NCI-H2029 treated with DMSO at 0.1 percent for 48 hours (cell line): ENCODE results near the gene TEF.

Experiments
- DNase-seq: peaks from one replicate; lab custom pipeline; 2025; lab: John Stamatoyannopoulos, UW

The TEF gene

GRCh38 chr22:41354979-41355378 lies 26.8 kb upstream of the TEF start:
- no peak for DNase-seq

DNA sequence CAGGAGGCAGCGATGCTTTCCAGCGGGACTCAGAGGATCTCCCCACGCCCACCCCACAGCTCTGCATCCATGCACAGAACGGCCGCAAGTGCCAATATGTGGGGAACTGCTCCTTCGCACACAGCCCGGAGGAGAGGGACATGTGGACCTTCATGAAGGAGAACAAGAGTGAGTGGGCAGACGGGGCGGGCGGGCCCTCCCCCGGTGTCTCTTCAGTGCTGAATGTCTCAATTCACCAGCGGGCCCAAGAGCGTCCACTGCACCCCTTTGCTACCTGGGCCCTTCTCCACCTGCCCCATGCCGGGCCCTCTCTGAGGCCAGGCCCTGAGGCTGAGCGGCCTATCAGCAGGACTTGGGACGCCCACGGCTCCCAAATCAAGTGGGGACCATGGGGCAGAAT lies 25.8 kb upstream of the TEF start:
- DNase-seq = no peak

DNA sequence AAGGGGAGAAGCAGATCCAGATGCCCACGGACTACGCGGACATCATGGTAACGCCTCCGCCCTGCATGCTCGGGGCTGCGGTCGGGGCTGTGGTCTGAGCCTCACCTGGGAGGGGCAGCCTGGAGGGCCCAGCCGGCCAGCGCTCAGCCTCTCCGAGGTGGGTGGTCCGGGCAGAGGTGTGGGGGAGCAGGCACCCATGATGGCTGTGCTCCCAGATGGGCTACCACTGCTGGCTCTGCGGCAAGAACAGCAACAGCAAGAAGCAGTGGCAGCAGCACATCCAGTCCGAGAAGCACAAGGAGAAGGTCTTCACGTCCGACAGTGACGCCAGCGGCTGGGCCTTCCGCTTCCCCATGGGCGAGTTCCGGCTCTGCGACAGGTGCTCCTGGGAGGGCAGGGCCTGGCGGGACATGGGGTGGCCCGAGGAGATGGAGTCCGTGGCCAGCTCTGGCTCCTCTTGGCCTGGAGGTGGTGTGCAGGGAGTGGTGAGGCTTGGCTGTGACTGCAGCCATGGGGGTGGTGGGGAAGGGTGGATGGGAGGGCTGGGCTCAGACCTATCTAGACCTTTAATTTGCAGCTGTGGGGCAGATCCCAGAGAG lies 25.2 kb upstream of the TEF start:
- DNase-seq = no peak

DNA sequence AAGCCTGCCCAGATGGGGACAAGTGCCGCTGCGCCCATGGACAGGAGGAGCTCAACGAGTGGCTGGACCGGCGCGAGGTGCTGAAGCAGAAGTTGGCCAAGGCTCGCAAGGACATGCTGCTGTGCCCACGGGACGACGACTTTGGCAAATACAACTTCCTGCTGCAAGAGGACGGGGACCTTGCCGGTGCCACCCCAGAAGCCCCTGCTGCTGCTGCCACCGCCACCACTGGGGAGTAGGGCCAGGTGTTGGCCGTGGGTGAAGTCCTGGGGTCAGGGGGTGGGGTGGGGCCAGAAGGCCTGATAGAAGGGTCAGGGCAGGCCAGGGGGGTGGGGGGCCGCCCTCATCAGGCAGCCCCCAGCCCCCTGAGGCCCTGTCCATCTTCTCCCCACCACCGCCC lies 24.6 kb upstream of the TEF start:
- DNase-seq = no peak

- DNase-seq = no peak
Observed at GRCh38 chr22:41358927-41359326, 22.8 kb upstream of the TEF start.

DNA sequence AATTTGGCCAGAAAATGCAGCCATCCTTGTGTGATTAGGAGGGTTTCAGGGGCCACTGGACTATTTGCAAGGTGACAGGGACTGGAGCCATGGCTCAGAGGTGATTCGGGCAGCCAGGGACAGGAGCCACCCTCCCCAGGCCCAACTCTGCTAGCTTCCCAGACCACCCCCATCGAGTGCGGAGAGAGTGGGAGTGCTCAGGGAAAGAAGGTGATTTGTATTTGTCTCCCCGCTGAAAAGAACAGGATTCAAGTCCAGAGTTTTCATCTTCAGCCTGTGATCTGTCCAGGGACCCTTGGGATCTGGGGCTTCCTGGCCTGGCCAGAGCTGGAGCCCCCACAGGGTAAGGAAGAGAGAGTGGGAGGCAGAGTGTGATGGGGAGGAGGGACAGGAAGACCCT lies 22.4 kb upstream of the TEF start:
- DNase-seq = no peak

DNA sequence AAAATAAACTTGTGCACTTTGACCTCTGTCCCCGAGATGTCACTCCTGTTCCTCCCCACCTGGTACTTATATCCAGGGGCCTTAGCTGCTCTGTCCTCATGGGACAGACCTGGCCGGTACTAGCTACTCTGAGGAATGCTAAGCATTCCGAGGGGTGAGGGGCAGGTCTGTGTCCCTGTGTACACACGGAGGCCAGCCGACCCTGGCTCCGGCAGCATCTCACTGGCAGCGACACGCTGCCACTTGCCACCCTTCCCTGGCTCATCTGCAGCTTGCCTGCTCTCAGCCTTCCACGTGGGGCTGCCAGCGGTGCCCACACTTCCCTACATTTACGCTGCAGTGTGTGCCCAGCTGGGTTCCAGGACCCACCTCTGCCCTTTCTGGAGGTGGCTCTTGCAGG lies 21.6 kb upstream of the TEF start:
- DNase-seq = no peak

- no peak for DNase-seq
Observed at GRCh38 chr22:41361716-41362310, 19.9 kb upstream of the TEF start.

DNA sequence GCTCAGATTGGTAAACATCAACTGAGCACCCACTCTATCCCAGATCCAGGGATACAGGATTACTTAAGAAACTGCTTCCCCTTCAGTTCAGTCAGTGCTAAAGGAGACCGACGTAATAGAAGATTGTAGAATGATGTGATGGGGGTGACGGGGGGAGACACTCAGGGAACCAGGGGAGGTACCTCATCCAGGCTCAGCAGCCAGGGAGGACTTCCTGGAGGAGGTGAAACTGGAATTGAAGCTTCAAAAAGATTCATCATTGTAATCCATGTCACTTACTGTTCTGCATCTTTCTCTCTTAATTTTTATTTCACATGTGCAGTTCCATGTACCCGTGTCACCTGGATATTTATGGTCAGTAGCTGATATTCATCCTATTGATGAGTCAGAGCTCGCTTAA lies 19.1 kb upstream of the TEF start:
- DNase-seq = no peak

- DNase-seq = no peak
Observed at GRCh38 chr22:41364233-41364632, 17.5 kb upstream of the TEF start.

- DNase-seq = no peak
Observed at GRCh38 chr22:41364955-41365354, 16.8 kb upstream of the TEF start.

DNA sequence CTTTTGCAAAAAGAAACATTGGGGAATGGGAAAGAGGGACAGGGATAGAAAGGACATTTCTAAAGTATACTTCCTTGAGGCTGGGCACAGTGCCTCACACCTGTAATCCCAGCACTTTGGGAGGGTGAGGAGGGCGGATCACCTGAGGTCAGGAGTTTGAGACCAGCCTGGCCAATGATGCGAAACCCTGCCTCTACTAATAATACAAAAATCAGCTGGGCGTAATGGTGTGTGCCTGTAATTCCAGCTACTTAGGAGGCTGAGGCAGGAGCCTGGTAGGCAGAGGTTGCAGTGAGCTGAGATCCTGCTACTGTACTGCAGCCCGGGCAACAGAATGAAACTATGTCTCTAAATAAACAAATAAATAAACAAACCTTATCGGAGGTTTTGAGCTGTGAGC lies 16.3 kb upstream of the TEF start:
- DNase-seq = no peak

DNA sequence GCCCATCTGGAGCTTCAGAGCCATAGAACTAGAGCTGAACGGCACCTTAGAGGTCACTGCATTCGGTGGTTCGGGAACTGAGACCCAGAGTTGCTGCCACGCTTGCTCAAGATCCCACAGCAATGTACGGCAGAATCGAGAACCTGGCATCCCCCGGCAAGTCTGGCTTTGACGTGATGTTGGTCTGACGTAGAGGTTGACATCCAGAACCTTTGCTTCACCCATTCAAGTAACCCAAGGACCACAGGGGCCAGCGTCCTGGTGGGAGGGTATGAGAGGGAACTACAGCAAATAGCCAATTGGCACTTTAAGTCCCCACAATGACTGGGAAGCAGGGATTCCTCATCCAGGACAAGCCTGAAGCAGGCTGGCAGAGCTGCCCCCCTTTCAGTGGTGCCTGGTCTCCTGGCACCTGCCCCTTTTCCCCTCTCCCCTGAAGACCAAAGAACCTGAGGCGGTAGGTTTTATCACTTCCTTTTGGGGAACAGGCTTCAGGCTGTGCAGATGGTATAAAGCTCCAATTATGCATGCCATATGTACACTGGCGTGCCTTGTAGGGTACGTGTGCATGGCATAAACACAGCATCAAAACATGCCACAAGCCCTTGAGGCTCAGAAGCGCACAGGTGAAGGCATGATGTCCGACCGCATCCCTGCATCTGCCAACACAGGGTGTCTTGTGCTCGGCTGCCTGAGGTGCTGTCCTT lies 15.3 kb upstream of the TEF start:
- DNase-seq = no peak

- DNase-seq = peak; percentile 85
Observed at GRCh38 chr22:41367039-41367679, 14.6 kb upstream of the TEF start.

- DNase-seq = no peak
Observed at GRCh38 chr22:41367680-41368542, 13.8 kb upstream of the TEF start.

- no peak for DNase-seq
Observed at GRCh38 chr22:41368543-41369423, 13.0 kb upstream of the TEF start.

- no peak for DNase-seq
Observed at GRCh38 chr22:41369424-41369745, 12.4 kb upstream of the TEF start.

- DNase-seq = no peak
Observed at GRCh38 chr22:41369837-41370236, 11.9 kb upstream of the TEF start.

DNA sequence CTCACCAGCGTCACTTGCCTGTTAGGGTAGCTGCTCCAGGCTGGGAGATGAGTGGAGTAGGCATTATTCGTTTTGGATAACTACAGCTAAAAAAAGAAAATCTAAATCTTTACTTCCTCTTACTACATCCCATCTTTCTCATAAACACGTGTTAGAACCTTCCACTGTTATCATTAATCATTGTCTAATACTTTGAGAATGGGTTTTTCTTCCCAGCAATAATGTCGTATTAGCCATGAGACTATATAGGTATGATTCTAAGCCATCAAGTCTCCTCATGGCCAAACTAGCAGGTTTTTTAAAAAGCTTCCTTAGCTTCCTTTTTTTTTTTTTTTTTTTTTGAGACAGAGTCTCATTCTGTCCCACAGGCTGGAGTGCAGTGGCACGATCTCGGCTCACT lies 3.9 kb upstream of the TEF start:
- no peak for DNase-seq

GRCh38 chr22:41380993-41381328 lies 781 bp upstream of the TEF start:
- DNase-seq = peak; percentile 36

GRCh38 chr22:41382098-41382578 lies 396 bp downstream of the TEF start:
- no peak for DNase-seq
